Skeletal muscle tissue (tissue), 4 donors: Measurements from ENCODE around the gene ISG20L2. TPM values are rescaled to one million over a fixed set of nuclear protein-coding genes. Genes with fewer than 3 reads are reported as not detected.

Experiments used
- H3K27ac ChIP-seq: one replicate; pipeline ENCODE4 v1.7.0; 2013; ENCODE audit warnings: mild to moderate bottlenecking, low read depth, low read length, inconsistent platforms
- H3K27me3 ChIP-seq, 3 donors: one replicate each; pipeline ENCODE4 v1.7.0; 2013; ENCODE audit warnings: low read length in 3 of 3; ENCODE audit not compliant: control insufficient read depth in 3 of 3, insufficient read depth in 3 of 3
- H3K36me3 ChIP-seq, 3 donors: one replicate each; pipeline ENCODE4 v1.7.0; 2013; ENCODE audit warnings: low read length in 3 of 3; ENCODE audit not compliant: control insufficient read depth in 3 of 3, insufficient read depth in 3 of 3
- H3K4me1 ChIP-seq, 3 donors: one replicate each; pipeline ENCODE4 v1.7.0; 2013; ENCODE audit warnings: low read length in 3 of 3, mild to moderate bottlenecking in 3 of 3; ENCODE audit not compliant: control insufficient read depth in 3 of 3, insufficient read depth in 3 of 3
- H3K4me3 ChIP-seq, 3 donors: one replicate each; pipeline ENCODE4 v1.7.0; 2013; ENCODE audit warnings: low read length in 3 of 3
- H3K9ac ChIP-seq, 3 donors: one replicate each; pipeline ENCODE4 v1.7.0; 2013; ENCODE audit warnings: low read length in 3 of 3, mild to moderate bottlenecking in 3 of 3, moderate library complexity in 2 of 3, low read depth in 1 of 3
- H3K9me3 ChIP-seq, 3 donors: one replicate each; pipeline ENCODE4 v1.7.0; 2013; ENCODE audit warnings: low read length in 3 of 3; ENCODE audit not compliant: control insufficient read depth in 3 of 3
- total RNA-seq: library from RNA; depleted of rRNA; stranded (reverse); fragments of >200 nt; gene quantifications from one replicate; pipeline ENCODE4 v1.2.3, GENCODE V29; 2014
- donor health status: Osteomylitis.

ISG20L2 gene
- total RNA-seq, 1 donor from 2014 or later, result 5.2 TPM

DNA sequence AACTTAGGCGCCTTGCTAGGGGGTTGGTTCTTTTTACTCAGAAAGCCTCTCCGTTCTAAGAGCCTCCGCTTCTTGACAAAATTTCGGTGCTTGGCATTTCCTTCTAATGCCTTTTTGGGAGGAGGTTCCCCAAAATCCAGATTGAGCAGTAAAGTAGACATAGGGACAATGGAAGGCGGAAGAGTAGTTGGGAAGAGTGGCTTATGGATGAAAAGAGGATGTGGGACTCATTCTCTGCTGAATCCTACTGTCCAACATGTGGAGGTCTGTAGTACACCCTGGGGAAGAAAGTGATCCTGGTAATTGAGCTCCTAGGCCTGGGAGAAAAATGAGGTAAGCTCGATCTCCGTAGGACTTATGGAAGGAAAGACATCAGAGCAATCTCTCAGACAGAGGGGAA lies 1.1 kb downstream of the ISG20L2 start:
- Histone ChIP-seq H3K9me3 (no peaks in the 10 kb centered on the region), H3K36me3 (peaks cover 22 to 31% (median 29%) of the 10 kb centered on the region in 3 donors), H3K4me1 (peaks cover 36 to 53% (median 41%) of the 10 kb centered on the region in 3 donors), H3K27me3 (no peaks in the 10 kb centered on the region), H3K27ac (peak overlapping the region; percentile 97), H3K9ac (peak overlapping the region; percentile 79 to 96 (median 95)), H3K4me3 (peak overlapping the region; percentile 88 to 100 (median 99))

DNA sequence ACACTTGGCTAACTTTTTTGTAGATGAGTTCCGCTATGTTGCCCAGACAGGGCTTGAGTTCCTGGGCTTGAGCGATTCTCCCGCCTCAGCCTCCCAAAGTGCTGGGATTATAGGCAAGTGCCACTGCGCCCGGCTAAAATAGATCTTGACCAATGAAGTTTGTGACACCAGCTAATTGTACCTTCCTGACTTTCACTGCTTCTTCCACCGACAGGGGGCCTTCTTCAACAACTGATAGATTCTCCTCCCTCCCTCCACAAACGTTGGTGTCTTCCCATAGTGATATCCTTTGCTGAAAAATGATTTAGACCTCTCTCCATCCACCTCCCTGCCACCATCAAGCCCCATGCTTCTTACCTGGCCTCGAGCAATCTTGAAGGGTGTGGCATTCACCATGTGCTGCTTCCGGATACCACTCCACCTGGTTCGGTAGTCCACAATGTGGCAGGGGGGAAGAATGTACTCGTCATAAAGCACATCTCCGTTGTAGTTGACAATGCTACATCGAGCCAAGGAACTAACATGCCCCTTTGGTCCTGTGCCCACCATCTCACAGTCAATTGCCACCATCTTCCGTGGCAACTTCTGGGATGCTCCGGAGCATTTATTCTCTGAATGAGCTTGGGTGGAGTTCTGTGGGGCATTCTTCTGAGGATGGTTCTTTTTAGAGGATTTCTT lies 1.9 kb downstream of the ISG20L2 start:
- Histone ChIP-seq H3K36me3 (peaks cover 25 to 26% (median 25%) of the 10 kb centered on the region in 3 donors), H3K4me3 (peak overlapping the region; percentile 54 to 99 (median 59)), H3K27me3 (no peaks in the 10 kb centered on the region), H3K9ac (peak overlapping the region; percentile 57 to 79 (median 68)), H3K4me1 (peaks cover 36 to 53% (median 41%) of the 10 kb centered on the region in 3 donors), H3K27ac (no peak overlapping the region), H3K9me3 (no peaks in the 10 kb centered on the region)

DNA sequence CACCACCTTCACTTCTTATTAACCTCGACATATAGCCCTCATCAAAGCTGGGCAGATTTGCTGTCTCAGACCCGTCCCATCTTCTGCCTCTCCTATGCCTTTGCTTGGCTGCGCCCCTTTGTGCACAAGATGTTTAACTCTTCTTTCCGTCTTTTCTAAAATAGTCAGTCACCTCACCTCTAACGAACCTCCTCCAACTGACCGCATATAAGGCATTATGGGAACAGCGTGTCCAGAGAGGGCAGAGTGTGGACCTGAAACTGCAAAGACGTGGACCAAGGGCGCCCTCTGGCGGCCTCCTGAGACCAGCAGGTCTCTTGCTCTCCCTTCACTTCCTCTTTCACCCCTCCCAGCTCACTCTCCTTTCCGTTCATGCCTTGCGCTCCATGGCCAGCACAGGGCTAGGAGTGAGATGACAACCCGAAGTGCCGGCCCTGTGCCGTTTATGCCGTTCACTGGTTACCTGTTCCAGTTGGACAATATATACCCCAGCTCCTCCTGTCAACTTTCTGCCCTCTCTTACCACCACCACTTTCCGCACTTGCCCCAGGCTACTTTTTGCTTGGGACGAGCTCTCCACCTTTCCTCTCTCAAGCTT lies 2.8 kb downstream of the ISG20L2 start:
- H3K36me3 ChIP-seq, result peaks cover 33 to 34% (median 34%) of the 10 kb centered on the region in 3 donors
- peak overlapping the region; percentile 57 to 68 (median 57) for H3K9ac ChIP-seq
- H3K27me3 ChIP-seq, result no peaks in the 10 kb centered on the region
- peaks cover 36 to 53% (median 41%) of the 10 kb centered on the region in 3 donors for H3K4me1 ChIP-seq
- H3K27ac ChIP-seq, result peak overlapping the region; percentile 26
- peak overlapping the region; percentile 54 to 77 (median 59) for H3K4me3 ChIP-seq
- H3K9me3 ChIP-seq, result no peaks in the 10 kb centered on the region

DNA sequence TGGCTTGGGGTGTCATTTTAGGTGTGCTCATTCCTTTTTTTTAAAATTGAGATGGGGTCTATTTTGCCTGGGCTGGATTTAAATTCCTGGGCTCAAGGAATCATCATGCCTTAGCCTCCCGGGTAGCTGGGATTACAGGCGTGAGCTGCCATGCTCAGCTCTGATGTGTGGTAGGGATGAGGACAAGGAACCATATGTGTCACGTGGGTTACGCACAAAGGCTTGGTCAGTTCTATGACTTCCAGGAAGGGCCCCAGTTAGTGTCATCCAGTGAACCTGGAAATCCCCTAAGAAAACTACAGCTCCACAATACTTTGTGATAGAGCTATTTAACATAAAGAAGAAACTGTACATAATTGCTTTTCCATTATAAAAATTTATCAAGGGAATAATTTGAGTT lies 7.0 kb downstream of the ISG20L2 start:
- H3K9me3 ChIP-seq, result no peaks in the 10 kb centered on the region
- no peak overlapping the region for H3K27ac ChIP-seq
- no peaks in the 10 kb centered on the region for H3K27me3 ChIP-seq
- H3K4me3 ChIP-seq, result no peak overlapping the region
- H3K4me1 ChIP-seq, result peaks cover 15 to 21% (median 16%) of the 10 kb centered on the region in 3 donors
- no peak overlapping the region for H3K9ac ChIP-seq
- H3K36me3 ChIP-seq, result peaks cover 29 to 36% (median 35%) of the 10 kb centered on the region in 3 donors

DNA sequence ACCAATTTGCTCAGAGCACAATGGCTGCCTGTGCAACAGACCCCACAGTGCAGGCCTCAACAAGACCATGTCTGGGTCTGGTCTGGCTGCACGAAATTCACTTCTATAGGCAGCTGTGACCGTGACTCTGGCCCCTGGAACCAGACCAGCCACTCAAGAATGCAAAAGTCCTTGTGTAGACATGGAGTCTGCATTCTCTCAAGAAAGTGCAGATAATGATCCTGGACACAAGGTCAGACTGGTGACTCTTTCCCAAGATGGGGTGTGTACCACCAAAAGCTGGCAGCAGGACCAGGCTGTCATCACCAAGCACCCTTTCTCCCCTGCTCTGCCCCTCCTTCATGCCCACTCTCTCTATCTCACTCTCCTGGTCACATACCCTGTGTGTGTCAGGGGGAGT lies 7.4 kb downstream of the ISG20L2 start:
- Histone ChIP-seq H3K4me1 (peaks cover 11 to 17% (median 12%) of the 10 kb centered on the region in 3 donors), H3K9me3 (no peaks in the 10 kb centered on the region), H3K36me3 (peaks cover 29 to 36% (median 35%) of the 10 kb centered on the region in 3 donors), H3K9ac (no peak overlapping the region), H3K4me3 (no peak overlapping the region), H3K27me3 (no peaks in the 10 kb centered on the region), H3K27ac (no peak overlapping the region)

DNA sequence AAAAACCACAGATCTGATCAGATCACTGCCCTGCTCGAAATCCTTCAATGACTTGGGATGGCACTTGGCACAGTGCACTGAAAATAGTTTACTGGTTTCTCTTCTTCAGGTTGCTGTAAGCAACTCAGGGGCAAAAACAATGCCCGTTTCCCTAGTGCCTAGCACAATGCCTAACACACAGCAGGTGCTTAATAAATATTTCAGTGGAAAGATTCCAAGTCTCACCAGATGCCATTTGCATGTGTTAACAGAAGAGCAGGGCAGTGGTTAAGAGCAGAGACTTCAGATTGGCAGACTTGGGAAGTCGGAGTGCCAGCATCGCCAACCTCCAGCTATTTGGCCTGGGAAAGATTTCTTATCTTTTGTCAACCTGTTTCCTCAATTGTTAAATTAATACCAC lies 11.2 kb downstream of the ISG20L2 start:
- H3K27me3 ChIP-seq, result no peaks in the 10 kb centered on the region
- no peak overlapping the region for H3K9ac ChIP-seq
- H3K36me3 ChIP-seq, result peaks cover 11 to 14% (median 14%) of the 10 kb centered on the region in 3 donors
- no peak overlapping the region for H3K27ac ChIP-seq
- H3K4me1 ChIP-seq, result no peaks in the 10 kb centered on the region
- no peaks in the 10 kb centered on the region for H3K9me3 ChIP-seq
- no peak overlapping the region for H3K4me3 ChIP-seq

DNA sequence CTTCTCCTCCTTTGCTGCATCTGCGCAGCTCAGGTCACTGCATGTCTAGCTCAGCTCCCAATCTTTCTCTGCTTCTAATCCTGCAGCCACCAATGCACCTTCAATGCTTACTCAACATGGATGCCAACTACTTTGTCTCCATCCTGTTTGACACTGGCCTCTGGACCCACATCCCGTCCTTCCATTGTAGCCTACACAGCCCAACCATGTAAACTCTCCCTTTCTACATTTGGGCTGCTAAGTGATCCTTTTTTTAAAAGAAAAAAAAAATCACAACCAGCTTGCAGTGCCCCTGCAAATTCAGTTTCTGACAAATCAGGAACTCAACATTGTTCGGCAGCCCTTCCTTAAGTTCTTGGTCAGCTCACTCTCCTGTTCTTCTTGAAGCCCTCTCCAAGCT lies 13.7 kb downstream of the ISG20L2 start:
- Histone ChIP-seq H3K27me3 (no peaks in the 10 kb centered on the region), H3K36me3 (no peaks in the 10 kb centered on the region), H3K9ac (no peak overlapping the region), H3K4me3 (no peak overlapping the region), H3K9me3 (no peaks in the 10 kb centered on the region), H3K4me1 (peaks cover 6 to 9% (median 6%) of the 10 kb centered on the region in 3 donors), H3K27ac (no peak overlapping the region)

DNA sequence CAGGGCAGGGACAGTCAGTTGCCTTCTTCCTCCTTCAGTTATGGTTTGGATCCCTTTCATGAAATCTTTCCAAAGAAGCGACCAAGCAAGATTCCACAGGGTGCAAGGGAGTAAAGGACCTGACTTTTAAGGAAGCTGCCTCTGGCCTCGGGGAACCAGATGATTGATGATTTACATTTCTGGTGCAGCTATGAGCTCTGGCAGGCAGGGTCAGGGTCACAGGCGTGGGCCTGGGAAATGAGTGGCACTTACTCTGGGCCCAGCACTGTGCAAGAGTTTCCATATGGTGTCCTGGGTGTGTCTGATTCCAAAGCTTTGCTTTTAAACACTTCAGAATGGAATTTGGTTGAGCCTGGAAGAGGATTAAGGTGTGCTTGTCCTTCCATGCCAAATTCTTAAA lies 15.9 kb downstream of the ISG20L2 start:
- H3K27me3 ChIP-seq, result no peaks in the 10 kb centered on the region
- H3K27ac ChIP-seq, result no peak overlapping the region
- peaks cover 11 to 19% (median 12%) of the 10 kb centered on the region in 3 donors for H3K4me1 ChIP-seq
- no peaks in the 10 kb centered on the region for H3K36me3 ChIP-seq
- no peaks in the 10 kb centered on the region for H3K9me3 ChIP-seq
- H3K4me3 ChIP-seq, result no peak overlapping the region
- H3K9ac ChIP-seq, result peak overlapping the region in 1 of 3 donors; percentile 12

DNA sequence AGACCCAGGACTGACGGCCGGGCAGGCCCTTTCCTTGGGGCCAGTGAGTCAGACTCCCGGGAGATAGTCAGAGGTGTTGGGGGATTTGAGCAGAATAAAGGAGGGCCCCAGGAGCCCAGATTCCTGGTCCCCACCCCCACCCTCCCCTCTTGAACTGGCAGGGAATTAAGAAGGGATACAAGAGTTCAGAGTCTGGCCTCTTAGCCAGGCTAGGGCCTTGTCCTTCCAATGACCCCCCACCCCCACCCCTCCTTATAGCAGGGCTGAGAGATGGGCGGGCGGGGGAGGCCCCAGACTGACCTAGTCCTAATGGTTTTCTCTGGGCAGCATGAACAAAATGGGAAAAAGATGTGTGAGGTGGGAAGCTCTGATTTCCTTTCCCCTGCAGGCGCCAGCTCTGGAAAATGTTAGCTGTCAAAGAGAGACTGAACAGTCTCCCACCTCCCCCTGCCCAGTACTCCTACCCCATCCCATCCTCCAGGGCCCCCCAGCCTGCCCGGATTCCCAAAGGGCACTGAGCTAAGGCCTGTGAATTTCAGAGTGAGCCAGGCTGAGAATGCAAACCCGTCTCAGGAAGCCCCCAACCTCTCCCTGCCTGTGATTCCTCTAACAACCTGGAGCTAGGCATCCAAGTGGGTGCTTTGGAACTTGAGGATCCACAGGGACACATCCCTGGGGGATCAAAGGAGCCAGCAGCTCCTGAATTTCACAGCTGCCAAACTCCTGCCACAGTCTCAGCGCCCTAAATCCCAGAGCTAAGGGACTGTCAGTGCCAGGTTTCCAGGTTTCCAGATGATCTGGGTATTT lies 17.4 kb downstream of the ISG20L2 start:
- Histone ChIP-seq H3K9ac (no peak overlapping the region), H3K9me3 (no peaks in the 10 kb centered on the region), H3K27ac (no peak overlapping the region), H3K4me3 (no peak overlapping the region), H3K27me3 (peaks cover 0 to 4% (median 0%) of the 10 kb centered on the region in 3 donors), H3K36me3 (no peaks in the 10 kb centered on the region), H3K4me1 (peaks cover 15 to 22% (median 16%) of the 10 kb centered on the region in 3 donors)
